GM04503 (cell line): ENCODE data around the gene EGLN2.
"Not testable (repeated sequence)": the region's sequence is repeated elsewhere in the genome, so short reads cannot be mapped to it uniquely, and the experiment has no call there.

Source experiments
- DNase-seq: peaks from one replicate; pipeline ENCODE4 v3.0.0-alpha.2; 2012; ENCODE audit warnings: low read depth

Gene EGLN2

DNA sequence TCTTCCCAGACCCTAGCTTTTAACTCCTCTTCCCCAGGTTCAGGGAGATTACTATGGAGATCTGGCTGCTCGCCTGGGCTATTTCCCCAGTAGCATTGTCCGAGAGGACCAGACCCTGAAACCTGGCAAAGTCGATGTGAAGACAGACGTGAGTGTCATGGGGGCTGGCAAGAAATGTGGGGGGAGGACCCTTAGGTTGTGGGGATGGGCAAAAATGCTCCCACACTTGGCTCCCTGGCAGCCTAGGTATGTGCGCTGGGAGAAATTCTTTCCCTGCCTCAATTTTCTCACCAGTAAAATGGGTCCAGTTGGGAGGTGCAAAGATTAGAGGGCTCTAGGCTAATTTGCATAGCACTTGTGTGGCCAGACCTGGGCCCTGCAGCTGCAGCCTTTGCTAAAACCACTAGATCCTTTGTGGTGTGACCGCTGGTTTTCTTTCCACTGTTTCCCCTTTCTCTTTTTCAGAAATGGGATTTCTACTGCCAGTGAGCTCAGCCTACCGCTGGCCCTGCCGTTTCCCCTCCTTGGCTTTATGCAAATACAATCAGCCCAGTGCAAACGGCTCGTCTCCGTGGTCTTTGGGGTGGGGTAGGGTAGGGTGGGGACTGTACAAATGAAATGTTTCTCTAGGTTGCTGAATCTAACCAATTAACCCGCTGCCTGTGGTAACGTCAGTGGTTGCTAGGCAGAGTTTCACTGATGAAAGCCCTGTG lies 21.9 kb upstream of the EGLN2 start:
- DNase-seq: peak; percentile 67

DNA sequence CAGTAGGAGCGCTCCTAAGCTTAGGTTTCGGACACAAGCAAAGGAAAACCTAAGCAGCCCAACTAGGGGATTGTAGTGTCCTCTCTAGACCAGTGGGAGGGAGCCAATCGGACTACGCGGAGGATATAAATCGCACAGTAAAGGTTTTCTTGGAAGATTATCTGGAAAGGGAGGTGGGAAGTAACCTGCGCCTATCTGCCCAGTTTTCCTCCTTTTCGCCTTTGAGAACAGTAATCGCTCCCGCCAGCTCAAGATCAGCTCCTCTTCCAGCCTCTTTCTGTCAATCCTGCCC lies 21.4 kb upstream of the EGLN2 start:
- no peak for DNase-seq

DNA sequence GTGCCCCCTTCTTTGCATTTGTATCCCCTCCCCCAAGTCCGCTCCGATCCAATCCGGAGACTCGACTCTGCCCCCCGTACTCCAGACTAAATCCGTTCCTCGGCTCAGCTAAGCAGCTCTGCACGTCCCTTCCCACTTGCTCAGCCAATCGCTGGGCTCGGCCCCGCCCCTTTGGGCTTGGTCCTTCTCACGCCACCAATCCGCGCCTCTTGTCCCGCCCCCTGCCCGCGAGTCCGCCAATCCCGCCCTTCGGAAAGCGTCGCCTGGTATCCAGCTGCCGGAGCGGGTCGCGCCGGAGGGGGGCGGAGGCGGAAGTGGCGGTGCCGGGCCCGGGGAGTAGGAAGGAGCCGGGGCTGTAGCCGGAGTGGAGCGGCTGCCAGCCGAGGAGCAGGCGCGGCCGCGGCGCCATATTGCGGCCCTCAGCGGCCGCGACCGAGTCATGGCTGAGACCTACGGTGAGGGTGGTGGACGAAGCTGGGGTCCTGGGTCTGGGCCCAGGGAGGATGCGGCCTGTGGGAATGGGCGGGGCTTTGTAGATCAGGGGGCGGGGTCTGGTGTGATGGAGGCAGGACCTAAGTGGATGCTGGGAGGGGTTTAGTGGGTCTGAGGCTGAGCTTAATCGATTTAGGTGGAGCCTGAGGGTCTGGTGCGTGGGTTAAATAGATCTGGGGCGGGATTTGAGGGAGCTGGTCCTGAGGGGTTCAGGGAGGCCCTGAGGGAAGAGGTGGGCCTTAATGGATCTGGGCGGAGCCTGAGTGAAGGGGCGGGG lies 20.9 kb upstream of the EGLN2 start, which contains the start of gene RAB4B:
RAB4B (plus strand) TSS at position 311 of the 769 bp plus-strand sequence; CDS start at position 440, 129 bp downstream.
- peak; percentile 93 for DNase-seq

DNA sequence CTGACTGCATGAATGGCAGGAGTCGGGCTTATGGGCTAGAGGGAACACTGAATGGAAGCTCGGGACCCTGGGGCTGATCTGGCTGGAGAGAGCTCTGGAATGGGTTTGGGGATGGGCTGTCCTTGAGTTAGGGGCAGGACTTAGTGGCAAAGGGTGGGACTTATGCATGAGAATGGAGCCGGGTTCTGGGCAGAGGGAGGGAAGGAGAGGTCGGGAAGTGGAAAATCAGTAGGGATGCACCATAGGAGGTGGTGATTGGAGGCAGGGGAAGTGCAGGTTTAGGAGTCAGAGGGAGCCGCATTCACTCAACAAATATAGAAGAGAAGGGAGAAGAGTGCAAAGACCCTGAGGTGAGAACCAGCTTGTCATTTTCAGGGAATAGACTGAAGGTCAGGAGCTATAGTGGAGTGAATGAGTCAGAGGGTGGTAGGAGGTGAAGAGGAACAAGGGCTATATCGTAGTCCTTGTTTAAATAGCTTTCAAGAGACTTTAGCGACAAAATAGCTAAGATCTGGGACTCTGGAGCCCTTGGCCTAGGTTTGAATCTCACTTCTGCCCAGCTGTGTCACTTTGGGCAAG lies 20.2 kb upstream of the EGLN2 start:
- no peak for DNase-seq

DNA sequence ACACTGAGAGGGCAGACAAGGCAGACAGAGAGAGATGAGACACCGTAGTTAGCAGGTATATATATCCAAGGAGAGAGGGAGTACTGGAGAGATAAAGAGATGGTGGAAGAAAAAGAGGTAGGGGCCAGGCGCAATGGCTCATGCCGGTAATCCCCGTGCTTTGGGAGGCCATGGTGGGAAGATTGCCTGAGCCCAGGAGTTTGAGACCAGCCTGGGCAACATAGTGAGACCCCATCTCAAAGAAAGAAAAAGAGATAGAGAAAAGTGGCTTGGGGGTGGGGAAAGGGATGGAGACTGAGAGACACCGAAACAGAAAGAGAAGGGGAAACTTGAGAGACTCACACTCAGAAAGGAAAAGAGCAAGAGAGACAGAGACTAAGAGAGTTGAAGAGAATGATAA lies 18.4 kb upstream of the EGLN2 start:
- DNase-seq: no peak

DNA sequence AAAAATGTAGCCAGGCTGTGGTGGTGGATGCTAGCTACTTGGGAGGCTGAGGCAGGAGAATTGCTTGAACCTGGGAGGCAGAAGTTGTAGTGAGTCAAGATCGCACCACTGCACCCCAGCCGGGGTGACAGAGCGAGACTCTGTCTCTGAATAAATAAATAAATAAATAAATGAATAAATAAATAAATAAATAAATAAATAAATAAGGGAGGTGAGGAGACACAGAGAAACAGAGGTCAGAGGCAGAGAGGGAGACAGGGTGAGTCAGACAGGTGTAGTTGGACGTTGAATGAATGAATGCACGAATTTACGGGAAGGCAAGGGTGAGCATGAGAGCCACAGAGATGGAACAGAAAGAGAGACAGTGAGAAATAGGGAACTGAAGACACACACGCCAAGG lies 17.9 kb upstream of the EGLN2 start:
- DNase-seq: no peak

DNA sequence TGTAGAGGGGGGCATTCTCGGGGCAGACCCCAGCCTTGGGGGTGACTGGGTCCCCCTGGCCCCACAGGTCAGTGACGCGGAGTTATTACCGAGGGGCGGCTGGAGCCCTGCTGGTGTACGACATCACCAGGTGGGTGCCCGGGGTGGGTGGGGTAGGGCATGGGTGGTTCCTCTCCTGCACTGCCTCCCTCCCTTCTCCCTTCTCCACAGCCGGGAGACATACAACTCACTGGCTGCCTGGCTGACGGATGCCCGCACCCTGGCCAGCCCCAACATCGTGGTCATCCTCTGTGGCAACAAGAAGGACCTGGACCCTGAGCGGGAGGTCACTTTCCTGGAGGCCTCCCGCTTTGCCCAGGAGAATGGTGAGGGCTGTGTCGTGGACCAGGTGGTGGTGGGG lies 15.3 kb upstream of the EGLN2 start:
- DNase-seq: no peak

DNA sequence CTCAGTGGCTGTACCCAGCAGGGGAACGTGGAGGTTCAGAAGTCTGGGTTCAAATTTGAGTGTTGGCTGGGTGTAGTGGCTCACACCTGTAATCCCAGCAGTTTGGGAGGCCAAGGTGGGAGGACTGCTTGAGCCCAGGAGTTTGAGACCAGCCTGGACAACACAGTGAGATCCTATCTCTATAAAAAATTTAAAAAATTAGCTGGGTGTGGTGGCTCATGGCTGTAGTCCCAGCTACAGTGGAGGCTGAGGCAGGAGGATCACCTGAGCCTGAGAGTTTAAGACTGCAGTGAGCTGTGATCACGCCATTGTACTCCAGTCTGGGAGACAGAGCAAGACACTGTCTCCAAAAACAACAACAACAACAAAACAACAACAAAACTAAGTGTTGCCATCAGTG lies 14.8 kb upstream of the EGLN2 start:
- not testable (repeated sequence) for DNase-seq

DNA sequence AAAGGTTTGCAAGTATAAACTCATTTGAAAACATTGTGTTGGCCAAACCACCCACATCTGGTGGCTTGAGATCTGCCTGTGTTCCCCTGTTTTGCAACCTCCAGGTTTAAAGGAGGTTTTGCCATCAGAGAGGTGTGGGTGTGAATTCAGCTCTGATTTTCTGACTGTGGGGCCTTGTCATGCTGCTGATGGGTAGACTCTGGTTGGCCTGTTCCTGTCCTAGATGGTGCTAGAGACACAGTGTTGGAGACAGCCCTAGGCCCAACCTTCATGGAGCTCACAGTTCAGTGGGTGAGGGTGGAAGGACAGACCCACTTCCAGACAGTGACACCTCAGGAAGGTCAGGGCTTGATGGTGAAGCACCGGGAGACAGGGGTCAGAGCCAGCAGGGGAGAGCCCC lies 13.5 kb upstream of the EGLN2 start:
- DNase-seq: no peak

DNA sequence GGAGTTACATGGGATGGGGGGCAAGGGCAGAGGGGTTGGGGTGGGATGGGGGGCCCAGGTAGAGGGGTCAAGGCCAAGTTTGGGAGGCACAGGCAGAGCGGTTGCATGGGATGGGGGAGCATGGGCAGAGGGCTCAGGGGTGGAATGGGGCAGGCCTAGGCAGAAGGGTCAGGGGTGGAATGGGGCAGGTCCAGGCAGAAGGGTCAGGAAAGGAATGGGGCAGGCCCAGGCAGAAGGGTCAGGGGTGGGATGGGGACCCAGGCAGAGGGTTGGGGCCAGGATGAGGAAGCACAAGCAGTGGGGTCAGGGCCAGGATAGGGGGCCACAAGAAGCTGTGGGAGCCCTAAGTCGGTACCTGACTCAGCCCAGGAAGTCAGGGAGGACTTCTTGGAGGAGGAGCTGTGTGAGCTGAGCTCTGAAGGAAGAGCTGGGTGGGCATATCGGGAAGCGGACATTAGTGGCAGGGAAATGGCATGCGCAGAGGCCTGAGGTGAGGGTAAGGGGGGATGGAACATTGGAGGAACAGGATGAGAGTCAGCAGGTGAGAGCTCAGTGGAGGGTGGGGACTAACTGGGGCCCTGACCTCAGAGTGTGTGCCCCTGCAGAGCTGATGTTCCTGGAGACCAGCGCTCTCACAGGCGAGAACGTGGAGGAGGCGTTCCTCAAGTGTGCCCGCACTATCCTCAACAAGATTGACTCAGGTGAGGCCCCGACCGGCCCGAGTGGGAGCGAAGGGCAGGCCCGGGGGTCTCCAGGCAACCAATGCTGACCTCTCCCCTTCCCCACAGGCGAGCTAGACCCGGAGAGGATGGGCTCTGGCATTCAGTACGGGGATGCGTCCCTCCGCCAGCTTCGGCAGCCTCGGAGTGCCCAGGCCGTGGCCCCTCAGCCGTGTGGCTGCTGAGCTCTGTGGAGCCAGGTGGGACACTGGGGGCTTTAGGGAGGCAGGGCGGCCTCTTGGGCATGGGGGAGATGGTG lies 12.6 kb upstream of the EGLN2 start:
- DNase-seq: no peak

DNA sequence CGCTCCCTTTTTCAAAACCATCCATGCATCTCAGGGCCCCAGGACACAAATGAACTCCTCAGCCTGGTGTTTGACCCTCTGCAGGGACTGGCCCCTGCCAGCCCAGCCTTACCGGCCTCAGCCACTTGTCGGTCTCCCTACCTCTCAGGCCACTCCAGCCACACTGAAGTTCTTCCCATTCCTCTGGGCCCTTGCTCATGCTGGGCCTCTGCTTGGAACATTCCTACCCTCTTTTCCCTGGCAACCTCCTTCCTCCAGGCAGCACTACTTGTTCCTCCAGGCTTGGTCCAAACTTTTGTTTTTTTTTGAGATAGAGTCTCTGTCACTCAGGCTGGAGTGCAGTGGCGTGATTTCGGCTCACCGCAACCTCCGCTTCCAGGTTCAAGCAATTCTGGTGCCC lies 7.6 kb upstream of the EGLN2 start:
- no peak for DNase-seq

DNA sequence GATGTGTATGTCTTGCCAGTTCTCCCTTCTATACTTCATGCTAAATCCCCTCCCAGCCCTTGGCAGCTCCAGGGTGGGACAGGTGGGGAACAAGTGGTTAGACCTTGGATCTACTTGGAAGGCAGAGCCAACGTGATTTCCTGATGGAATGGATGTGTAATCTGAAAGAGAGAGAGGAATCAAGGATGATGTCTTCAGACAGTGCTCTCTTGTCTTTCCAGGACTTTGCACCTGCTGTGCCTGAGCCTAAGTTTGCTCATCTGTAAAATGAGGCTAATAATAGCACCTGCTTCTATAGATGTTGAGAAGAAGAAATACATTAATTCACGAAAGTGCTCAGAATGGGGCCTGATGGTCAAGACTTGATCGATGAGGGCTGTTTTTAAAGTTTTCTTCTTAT lies 7.0 kb upstream of the EGLN2 start:
- no peak for DNase-seq

DNA sequence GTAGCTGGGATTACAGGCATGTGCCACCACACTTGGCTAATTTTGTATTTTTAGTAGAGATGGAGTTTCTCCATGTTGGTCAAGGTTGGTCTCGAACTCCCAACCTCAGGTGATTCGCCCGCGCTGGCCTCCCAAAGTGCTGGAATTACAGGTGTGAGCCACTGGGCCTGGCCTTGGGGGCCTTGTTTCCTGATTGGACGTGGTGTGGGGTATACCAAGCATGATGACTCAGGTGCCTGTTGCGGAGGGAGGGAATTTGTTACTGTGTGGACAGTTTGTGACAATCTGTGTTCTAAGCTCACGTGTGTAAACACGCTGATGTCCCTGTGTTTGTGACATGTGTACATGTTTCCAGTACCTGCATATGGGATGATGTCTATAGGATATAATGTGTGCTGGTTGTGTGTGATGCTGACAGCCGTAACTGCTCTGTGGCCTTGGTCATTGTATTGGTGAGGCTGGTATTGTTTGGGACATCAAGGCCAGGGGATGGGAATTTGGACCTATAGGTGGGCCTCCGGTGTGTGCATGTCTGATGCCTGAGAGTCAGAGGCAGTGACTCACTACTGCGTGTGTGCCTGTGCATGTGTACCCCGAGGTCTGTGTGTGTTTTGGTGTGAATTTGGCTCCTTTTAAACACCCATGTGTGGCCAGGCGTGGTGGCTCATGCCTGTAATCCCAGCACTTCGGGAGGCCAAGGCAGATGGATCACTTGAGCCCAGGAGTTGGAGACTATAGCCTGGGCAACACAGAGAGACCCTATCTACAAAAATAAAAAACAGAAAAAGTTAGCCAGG lies 1.6 kb upstream of the EGLN2 start:
- no peak for DNase-seq

DNA sequence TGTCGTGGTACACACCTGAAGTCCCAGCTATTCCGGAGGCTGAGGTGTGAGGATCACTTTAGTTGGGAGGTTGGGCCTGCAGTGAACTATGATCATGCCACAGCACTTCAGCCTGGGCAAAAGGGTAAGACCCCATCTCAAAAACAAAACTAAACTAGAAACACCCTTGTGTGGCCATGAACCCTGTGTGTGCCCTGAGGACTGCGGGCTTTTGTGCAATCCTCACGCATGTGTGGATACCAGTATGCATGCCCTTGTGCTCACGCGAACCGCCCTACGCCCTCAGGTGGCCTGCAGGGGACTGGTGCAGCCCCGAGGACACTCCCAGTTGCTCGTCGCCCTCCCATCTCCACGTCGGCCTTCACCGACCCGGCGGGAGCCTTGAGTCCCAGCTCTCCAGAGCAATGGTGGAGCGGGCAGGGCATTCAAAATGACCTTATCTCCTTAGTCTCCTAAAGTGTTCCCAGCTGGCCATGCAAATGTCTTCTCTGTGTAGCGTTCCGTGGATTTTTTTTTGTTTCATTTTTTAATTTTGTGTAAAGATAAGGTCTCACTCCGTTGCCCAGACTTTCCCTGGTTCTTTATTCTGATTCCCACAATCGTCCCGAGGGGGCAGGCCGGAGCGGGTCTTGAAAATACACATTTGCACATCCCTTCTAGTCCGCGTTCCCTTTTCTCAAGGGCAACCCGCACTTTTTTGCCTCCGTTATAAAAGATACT lies 868 bp upstream of the EGLN2 start:
- no peak for DNase-seq

DNA sequence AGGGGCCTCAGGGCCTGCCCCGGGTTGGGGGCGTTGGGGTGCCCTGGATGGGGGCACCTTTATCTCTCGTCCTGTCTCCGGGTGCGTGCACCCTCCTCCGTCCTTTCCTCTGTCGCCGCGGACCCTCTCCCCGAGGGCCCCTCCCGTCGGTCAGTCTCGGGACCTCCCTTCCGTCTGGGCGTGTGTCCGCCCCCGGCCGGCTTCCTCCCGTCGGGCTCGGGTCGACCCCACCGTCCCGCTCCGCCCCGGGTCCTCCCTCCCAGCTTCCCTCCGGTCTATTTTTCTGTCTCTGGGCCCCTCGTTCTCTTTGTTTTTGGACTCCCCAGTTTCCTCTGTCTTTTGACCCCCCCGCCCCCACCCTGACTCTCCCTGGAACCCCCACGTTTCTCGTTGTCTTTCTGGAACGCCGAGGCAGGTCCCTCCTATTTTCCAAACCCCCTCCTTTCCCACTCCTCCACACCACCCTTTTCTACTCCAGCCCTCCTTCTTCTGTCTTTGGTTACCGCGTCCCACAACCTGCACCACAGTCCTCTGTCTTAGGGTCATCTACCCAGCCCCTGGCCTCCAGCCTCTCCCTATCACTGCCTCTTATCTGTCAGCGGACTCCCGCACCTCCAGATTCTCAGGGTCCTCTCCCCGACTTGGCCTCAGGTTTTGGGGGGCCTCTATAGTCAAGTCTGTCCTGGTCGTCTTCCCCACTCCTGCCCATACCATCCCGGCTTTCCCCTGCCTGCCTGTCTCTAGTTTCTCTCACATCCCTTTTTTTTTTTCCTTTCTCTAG lies 757 bp downstream of the EGLN2 start:
- no peak for DNase-seq

DNA sequence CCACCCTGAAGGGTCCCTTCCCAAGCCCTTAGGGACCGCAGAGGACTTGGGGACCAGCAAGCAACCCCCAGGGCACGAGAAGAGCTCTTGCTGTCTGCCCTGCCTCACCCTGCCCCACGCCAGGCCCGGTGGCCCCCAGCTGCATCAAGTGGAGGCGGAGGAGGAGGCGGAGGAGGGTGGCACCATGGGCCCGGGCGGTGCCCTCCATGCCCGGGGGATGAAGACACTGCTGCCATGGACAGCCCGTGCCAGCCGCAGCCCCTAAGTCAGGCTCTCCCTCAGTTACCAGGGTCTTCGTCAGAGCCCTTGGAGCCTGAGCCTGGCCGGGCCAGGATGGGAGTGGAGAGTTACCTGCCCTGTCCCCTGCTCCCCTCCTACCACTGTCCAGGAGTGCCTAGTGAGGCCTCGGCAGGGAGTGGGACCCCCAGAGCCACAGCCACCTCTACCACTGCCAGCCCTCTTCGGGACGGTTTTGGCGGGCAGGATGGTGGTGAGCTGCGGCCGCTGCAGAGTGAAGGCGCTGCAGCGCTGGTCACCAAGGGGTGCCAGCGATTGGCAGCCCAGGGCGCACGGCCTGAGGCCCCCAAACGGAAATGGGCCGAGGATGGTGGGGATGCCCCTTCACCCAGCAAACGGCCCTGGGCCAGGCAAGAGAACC lies 1.5 kb downstream of the EGLN2 start:
- DNase-seq: no peak

DNA sequence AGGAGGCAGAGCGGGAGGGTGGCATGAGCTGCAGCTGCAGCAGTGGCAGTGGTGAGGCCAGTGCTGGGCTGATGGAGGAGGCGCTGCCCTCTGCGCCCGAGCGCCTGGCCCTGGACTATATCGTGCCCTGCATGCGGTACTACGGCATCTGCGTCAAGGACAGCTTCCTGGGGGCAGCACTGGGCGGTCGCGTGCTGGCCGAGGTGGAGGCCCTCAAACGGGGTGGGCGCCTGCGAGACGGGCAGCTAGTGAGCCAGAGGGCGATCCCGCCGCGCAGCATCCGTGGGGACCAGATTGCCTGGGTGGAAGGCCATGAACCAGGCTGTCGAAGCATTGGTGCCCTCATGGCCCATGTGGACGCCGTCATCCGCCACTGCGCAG lies 2.0 kb downstream of the EGLN2 start:
- DNase-seq: no peak

DNA sequence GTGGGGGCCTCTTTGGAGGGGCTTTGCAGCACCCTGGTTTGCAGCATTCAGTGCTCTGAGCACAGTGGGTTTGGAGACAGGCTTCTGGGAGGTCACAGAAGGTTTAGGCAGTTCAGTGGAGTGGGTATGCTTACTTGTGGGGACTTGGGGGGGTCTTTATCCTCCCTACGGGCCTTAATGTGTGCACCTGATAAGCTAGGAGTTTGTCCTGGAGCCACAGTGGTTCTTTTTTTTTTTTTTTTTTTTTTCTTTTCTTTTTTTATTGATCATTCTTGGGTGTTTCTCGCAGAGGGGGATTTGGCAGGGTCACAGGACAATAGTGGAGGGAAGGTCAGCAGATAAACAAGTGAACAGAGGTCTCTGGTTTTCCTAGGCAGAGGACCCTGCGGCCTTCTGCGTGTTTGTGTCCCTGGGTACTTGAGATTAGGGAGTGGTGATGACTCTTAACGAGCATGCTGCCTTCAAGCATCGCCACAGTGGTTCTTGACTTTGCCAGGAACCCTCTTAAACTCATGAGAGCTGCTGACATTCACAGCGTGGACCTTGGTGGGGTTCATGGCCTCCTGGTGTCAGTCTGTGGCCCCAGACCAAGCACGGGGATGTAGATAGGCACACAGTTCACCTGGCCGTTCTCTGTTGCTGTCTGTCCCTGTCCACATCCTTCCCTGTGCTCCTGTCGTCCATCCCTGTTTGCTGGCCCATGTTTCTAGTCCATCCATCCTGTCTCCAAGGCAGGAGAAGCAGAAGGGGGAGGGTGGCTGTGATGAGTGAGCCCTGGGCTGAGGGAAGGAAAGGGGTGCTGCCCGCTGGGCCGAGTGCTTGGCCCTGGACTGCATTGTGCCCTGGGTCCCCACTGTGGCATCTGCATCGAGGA lies 2.7 kb downstream of the EGLN2 start:
- no peak for DNase-seq
